A673 (cell line): ENCODE data around the gene CDH23. TPM values are rescaled to one million over a fixed set of nuclear protein-coding genes. Genes with fewer than 3 reads are reported as not detected.

Experiments used
- BruUV-seq: library from RNA; stranded (reverse); fragments of 400-500 nt; replicated peaks from 2 replicates; lab custom pipeline; 2021; lab: Mats Ljungman, UMichigan
- CTCF ChIA-PET: fragments of 300-600 bp; sonication (Branson Sonifier 250); formaldehyde crosslinking; loops from one replicate; lab custom pipeline; 2022; ENCODE audit warnings: antibody characterized with exemption; lab: Charles Lee
- POLR2A ChIA-PET: fragments of 300-600 bp; sonication (Branson Sonifier 250); formaldehyde crosslinking; loops from one replicate; lab custom pipeline; 2022; ENCODE audit warnings: antibody characterized with exemption; ENCODE audit not compliant: low non-redundant PET; lab: Charles Lee
- DNase-seq: peaks from one replicate; pipeline ENCODE4 v3.0.0-alpha.2; 2015; ENCODE audit warnings: low spot score
- H3K27ac ChIP-seq: fragments of 200-600 bp; sonication (generic); 2 replicates; pipeline ENCODE4 v1.5.1; 2016; ENCODE audit warnings: mixed run types, low read depth, mild to moderate bottlenecking, mixed read lengths, antibody characterized with exemption, low read length; ENCODE audit not compliant: poor library complexity, severe bottlenecking
- H3K27me3 ChIP-seq: fragments of 200-600 bp; sonication (generic); replicated peaks from 2 replicates; pipeline ENCODE4 v1.6.1; 2017; ENCODE audit warnings: mixed run types, low read depth, mild to moderate bottlenecking, mixed read lengths, antibody characterized with exemption, low read length; ENCODE audit not compliant: insufficient read depth, poor library complexity
- H3K36me3 ChIP-seq: fragments of 200-600 bp; sonication (generic); 2 replicates; pipeline ENCODE4 v1.6.1; 2016; ENCODE audit warnings: mixed run types, mild to moderate bottlenecking, mixed read lengths, antibody characterized with exemption, low read length; ENCODE audit not compliant: insufficient read depth, poor library complexity, severe bottlenecking
- H3K4me1 ChIP-seq: fragments of 200-600 bp; sonication (generic); 2 replicates; pipeline ENCODE4 v1.6.1; 2017; ENCODE audit warnings: mixed run types, mild to moderate bottlenecking, mixed read lengths, antibody characterized with exemption, low read length; ENCODE audit not compliant: insufficient read depth, poor library complexity, severe bottlenecking
- H3K4me3 ChIP-seq: fragments of 200-600 bp; sonication (generic); 2 replicates; pipeline ENCODE4 v1.5.1; 2016; ENCODE audit warnings: low read depth, mixed run types, mild to moderate bottlenecking, mixed read lengths, low read length; ENCODE audit not compliant: poor library complexity, severe bottlenecking
- H3K9me3 ChIP-seq: fragments of 200-600 bp; sonication (generic); 2 replicates; pipeline ENCODE4 v1.6.1; 2016; ENCODE audit warnings: mixed run types, low read depth, mild to moderate bottlenecking, mixed read lengths, antibody characterized with exemption, low read length; ENCODE audit not compliant: poor library complexity, severe bottlenecking
- EZH2 ChIP-seq: fragments of 200-600 bp; sonication (generic); IDR thresholded peaks from 2 replicates; pipeline ENCODE4 v1.6.1; 2017; ENCODE audit warnings: borderline replicate concordance, low read depth, mild to moderate bottlenecking, mixed read lengths, antibody characterized with exemption, low read length; ENCODE audit not compliant: poor library complexity, severe bottlenecking
- intact Hi-C: fragments of 100-400 bp; cut with micrococcal nuclease; formaldehyde crosslinking; loops from one replicate; pipeline ENCODE4 v1.10.0; 2022; ENCODE audit not compliant: unreplicated experiment
- total RNA-seq: library from RNA; stranded (reverse); gene quantifications from 2 replicates; pipeline ENCODE4 v1.2.3, GENCODE V29; 2021
- TF ChIP-seq, protein P1 (sequence below): fragments of 300-800, 200-600 bp; sonication (generic); conservative IDR thresholded peaks from 2 replicates; pipeline ENCODE4 v1.5.1; 2017; ENCODE audit warnings: low read depth, mild to moderate bottlenecking, antibody characterized with exemption, low read length, moderate library complexity, mixed read lengths

CDH23 gene
- total RNA-seq, 1 experiment from 2014 or later = 49.7 TPM

DNA sequence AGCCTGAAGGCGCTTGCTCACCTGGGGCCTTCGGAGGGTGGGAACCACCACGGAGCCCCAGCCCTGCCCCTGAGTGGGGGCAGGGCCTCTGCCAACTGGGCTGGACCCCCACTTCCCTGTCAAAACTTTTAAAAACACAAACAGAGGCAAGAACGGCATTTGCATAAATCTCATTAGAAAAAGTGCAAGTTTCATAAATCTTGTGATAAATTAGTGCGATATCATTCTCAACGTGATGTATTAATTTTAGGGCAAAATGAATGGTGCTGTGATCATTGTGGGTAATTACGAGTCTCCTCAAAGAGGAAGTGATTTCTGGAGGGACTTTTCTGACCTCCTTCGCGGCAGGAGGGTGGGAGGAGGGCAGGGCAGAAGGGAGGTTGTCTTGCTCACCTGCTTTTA lies 98.3 kb downstream of the CDH23 start:
- TF ChIP-seq EZH2 = no peak
- TF ChIP-seq, protein P1, sequence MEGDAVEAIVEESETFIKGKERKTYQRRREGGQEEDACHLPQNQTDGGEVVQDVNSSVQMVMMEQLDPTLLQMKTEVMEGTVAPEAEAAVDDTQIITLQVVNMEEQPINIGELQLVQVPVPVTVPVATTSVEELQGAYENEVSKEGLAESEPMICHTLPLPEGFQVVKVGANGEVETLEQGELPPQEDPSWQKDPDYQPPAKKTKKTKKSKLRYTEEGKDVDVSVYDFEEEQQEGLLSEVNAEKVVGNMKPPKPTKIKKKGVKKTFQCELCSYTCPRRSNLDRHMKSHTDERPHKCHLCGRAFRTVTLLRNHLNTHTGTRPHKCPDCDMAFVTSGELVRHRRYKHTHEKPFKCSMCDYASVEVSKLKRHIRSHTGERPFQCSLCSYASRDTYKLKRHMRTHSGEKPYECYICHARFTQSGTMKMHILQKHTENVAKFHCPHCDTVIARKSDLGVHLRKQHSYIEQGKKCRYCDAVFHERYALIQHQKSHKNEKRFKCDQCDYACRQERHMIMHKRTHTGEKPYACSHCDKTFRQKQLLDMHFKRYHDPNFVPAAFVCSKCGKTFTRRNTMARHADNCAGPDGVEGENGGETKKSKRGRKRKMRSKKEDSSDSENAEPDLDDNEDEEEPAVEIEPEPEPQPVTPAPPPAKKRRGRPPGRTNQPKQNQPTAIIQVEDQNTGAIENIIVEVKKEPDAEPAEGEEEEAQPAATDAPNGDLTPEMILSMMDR = no peak
- intact Hi-C loops = no loop called here
- Histone ChIP-seq H3K4me1 (no peaks in the 10 kb centered on the region), H3K27me3 (no peaks in the 10 kb centered on the region), H3K36me3 (no peaks in the 10 kb centered on the region), H3K9me3 (no peaks in the 10 kb centered on the region), H3K4me3 (no peak overlapping the region), H3K27ac (no peak overlapping the region)
- BruUV-seq = no TSS peak
- no peak for DNase-seq
- ChIA-PET CTCF (no interaction called here), POLR2A (no interaction called here)

DNA sequence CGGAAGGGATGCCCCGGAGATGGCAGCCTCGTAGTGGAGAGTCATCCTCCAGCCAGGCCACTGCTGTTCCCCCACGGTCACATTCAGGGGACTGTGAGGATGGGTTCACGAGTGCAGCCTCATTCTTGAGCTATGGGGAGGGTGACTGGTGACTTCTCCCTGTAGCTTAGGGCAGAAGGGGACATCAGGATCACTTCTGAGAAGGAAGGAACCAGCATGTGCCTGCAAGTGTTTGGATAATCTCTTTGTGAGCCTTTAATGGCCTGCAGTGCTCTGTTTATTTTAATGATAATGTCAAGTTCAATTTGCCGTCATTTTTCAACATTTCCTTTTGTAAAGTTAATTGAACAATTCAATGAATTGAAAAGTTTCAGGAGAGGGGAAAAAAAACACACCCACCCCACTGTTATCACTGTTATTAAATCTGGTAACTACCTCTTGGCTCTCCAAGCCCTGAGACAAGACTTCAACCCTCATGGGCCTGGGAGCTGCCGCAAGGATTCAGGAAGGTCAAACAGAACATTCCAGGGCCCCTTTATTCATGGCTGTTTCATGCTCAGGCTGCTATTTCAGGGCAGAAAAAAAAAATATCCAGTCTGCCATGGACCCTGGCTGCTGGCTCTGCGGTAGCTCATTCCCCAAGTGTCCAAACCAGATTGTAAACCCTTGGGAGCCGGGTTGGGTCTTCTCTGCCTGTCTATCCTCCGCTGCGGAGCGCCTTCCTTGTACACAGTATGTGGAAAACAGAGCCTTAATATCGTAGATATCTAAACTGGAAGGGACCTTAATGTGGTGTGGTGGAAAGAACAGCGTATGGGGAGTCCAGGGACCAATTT lies 100.4 kb downstream of the CDH23 start:
- Histone ChIP-seq H3K27ac (no peak overlapping the region), H3K4me1 (no peaks in the 10 kb centered on the region), H3K27me3 (no peaks in the 10 kb centered on the region), H3K36me3 (no peaks in the 10 kb centered on the region), H3K9me3 (no peaks in the 10 kb centered on the region), H3K4me3 (no peak overlapping the region)
- no peak for DNase-seq
- ChIA-PET CTCF (no interaction called here), POLR2A (no interaction called here)
- intact Hi-C loops = no loop called here
- BruUV-seq = no TSS peak
- TF ChIP-seq, protein P1 = no peak
- no peak for TF ChIP-seq EZH2

DNA sequence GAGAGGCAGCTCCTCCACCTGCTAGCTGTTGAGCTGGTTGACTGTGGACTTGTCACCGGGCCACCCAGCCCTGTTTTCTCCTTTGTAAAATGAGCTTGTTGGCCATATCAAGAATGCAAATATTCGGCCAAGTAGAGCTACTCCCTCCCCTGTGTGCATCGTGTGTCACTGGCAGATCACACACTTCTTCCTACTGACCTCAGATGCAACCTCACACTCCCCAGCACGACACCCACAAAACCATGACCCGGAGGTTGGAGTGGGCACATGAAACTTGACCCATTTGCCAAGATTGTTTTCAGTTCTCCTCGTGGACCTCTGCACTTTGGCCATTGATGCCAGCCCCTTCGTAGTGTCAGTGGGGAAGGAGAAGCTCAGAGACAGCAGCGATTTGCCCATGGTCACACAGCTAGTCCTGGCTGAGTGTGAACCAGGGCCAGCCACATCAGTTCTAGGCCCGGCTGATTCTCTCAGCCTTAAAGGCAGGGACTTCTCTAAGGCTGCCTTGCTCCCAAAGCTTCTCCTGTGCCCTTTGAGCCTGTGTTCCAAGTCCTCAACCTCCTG lies 101.1 kb downstream of the CDH23 start:
- H3K4me3 ChIP-seq = no peak overlapping the region
- CTCF ChIA-PET = no interaction called here
- H3K9me3 ChIP-seq = no peaks in the 10 kb centered on the region
- POLR2A ChIA-PET = no interaction called here
- H3K36me3 ChIP-seq = no peaks in the 10 kb centered on the region
- no peak for DNase-seq
- no peaks in the 10 kb centered on the region for H3K27me3 ChIP-seq
- TF ChIP-seq, protein P1 = no peak
- TF ChIP-seq EZH2 = no peak
- intact Hi-C loops = no loop called here
- BruUV-seq = no TSS peak
- H3K27ac ChIP-seq = no peak overlapping the region
- H3K4me1 ChIP-seq = no peaks in the 10 kb centered on the region
